NCI-H187 treated with DMSO at 0.1 percent for 48 hours (cell line): ENCODE data around the gene BCL2L13.
A peak's percentile ranks its signal among the peaks of the same experiment; 100 is the strongest.

Experiments
- DNase-seq: peaks from one replicate; lab custom pipeline; 2025; lab: John Stamatoyannopoulos, UW

BCL2L13 gene, protein sequence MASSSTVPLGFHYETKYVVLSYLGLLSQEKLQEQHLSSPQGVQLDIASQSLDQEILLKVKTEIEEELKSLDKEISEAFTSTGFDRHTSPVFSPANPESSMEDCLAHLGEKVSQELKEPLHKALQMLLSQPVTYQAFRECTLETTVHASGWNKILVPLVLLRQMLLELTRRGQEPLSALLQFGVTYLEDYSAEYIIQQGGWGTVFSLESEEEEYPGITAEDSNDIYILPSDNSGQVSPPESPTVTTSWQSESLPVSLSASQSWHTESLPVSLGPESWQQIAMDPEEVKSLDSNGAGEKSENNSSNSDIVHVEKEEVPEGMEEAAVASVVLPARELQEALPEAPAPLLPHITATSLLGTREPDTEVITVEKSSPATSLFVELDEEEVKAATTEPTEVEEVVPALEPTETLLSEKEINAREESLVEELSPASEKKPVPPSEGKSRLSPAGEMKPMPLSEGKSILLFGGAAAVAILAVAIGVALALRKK

DNA sequence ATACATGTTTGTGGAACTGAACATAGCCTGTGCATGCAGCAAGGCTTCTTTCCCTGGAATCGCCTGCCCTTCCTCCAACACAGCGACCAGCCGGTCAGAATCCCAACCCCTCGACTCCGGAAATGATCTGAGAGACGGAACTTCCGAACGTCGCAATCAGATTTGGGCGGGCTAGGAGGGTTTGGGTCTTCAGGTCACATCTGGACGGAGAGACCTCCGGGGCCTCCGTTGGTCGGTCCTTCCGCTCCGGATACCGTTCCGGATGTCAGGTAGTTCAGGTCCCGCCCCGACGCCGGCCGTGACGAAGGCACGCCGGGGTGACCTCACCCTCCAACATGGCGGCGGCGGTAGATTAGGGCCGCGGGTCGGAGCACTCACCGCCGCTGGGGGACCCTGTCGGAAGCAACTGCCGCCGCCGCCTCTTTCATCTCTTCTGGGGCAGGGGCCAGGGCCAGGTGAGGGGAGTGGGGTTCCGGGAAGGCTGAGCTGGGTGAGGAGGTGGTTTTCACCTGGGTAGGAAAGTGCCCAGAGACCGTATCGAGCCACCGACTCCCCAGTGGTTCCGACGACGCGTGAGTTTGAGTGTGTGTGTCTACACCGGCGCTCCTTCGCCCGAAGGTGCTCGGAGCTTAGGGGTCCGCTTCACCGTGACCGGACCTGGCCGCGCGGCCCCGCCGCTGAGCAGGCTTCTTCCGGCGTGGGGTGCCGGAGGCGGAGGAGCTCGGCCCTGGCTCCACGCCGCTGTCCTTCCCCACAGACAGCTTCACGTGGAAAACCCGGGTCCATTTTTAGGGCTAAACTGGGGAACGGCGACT, at the start of gene BCL2L13:
Gene BCL2L13 (plus strand): TSS at position 326 of the 815 bp plus-strand sequence. CDS start 16,955 bp downstream, outside the sequence.
- no peak for DNase-seq

DNA sequence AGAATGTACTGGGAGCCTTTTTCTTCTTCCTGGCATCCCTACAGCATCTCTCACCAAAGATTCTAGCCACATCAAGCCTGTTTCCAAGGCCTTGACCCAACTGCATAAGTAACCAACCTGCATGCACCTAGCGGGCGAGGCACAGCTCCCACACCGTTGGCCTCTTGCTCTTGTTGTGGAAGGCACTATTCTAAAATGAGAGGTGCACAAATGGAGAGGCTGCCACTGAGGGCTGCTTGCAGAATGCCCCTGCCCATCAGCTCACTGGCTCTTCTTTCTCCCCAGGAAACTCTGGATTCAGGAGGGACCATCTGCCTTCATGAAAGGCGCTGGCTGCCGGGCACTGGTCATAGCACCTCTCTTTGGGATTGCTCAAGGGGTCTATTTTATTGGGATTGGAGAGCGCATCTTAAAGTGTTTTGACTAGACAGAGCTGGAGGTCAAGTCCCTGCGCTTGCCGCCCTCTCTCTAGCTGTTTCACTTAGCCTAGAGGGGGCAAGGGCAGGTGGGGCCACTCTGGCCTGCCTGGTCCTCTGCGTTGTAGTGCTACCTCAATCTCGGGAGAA, 48.7 kb upstream of the BCL2L13 start:
- no peak for DNase-seq

DNA sequence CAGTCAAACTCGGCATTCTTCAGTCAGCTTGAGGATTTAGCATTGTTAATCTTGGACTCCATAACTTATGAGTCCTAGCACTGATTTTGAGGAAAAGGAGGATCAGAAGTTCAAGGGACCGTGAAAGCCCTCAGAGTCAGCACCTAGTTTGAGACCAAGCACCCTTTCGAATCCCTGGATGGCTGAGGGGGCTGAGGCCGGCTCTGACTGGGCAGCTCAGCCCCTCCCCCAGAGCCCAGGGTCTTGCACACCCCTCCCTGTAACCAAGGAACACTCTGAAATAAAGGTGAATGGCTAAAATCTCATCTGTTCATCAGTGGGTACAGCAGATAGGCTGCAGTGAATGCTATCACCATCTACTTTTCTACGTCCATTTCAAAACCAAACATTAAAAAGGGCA, 48.0 kb upstream of the BCL2L13 start:
- no peak for DNase-seq

DNA sequence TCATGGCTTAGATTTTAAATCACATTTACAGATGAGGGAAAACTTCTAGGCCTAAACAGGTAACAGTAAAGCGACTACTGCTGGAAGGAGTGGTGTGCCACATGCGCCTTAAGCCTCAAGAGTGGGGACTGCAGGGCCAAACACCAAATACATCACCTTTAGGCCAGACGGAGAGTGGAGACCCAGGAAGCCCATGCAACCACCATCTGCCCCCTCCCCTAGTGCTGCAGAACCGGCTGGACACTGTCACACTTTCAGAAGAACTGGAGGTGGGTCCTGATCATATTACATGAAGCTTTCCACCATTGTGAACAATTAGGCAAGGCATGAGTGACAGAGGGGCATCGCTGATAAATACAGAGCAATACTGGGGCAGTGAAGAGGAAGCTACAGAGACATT, 46.4 kb upstream of the BCL2L13 start:
- no peak for DNase-seq

DNA sequence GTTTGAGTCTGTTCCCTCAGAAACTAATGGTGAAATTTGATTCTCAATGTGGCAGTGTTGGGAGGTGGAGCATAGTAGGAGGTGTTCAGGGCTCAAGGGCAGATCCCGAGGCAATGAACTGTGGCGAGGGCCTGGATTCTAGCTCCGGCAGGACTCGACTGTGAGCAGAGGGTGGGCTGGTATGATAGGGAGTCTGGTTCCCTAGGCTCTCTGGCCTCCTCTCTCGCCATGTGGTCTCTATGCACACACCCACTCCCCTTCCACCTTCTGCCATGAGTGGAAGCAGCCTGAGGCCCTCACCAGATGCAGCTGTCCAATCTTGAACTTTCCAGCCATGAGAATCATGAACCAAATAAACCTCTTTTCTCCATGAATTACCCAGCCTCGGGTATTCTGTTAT, 42.3 kb upstream of the BCL2L13 start:
- no peak for DNase-seq

DNA sequence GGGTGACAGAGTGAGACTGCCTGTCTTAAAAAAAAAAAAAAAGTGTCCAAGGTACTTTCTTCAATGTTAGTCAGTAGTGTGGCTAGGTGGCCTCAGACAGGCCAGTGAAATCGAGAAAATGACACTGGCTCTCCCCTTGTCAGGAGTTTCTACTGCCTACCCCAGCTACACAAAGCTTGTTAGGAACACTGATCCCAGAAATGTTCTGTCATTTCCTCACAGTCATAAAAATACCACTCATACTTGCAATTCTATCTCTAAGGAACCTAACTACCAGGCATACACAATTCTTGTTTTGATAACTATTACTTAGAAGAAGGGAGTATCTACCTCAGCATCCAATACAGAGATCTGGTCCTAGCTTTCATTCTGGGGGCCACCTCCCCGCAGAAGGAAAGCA, 41.3 kb upstream of the BCL2L13 start:
- no peak for DNase-seq

DNA sequence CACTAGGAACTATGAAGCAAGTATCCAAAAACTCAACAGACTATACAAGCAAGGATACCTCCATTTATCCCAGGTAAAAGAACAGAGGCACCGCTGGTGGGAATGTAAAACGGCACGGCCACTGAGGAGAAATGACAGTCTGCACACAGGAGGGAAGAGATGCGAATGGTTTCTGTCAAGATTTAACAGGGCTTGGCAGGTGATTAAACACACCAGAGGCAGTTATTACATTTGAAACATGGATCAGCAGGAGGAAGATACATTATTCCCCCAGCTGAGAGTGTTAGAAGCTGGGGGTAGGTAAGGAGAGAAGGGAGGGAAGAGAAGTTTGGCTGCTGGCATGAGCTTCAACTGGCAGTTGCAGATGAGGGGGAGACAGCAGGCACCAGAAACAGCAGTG, 40.2 kb upstream of the BCL2L13 start:
- no peak for DNase-seq

DNA sequence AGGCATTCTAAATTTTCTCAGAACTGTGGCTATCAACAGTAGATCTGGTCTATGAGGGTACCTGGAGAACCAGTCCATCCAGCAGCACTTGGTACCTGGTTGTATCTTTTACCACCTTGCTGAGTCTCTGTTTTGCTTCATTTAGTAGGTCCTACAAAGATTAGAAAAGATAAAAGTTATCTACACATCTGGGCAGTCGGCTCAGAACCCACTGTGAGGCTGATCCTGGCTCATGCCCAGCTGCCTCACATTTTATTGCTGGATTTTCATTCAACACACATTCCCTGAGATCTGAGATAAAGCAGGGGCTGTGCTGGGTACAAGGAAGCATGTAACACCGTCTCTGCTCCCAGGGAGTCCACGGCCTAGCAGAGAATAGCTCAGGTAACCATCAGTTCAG, 37.5 kb upstream of the BCL2L13 start:
- DNase-seq = no peak

DNA sequence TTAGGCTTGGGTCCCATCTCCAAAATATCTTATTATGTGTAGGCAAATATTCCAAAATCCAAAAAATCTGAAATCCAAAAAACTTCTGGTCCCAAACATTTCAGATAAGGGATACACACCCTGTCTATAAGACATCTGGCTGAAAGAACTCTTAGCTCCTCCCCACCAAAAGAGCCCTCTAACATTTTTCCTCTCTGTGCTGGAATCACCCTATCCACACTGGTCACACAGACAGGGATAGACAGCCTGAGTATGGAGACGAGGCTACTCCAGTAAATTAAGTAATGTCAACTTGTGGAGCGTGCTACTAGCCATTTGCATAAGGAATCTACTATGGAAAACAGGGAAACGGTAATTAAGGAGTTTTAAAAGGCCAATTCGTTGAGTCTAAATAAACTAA, 34.9 kb upstream of the BCL2L13 start:
- DNase-seq = no peak

DNA sequence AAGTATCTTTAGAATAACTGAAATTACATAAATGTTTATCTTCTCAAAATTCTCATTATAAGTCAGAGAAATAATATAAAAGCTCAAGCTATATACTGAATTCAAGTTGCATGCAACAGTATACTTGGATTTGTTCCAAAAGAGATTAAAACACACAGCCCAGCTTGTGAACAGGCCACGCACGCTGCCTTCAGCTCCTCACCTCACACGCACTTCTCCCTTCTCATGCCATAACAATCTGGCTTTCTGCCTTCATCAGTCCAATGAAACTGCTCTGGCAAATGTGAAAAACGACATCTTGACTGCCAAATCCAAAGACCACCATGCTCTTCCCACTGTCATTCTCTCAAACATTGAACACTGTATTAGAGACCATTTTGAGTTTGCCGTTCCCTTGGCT, 32.1 kb upstream of the BCL2L13 start:
- DNase-seq = no peak

DNA sequence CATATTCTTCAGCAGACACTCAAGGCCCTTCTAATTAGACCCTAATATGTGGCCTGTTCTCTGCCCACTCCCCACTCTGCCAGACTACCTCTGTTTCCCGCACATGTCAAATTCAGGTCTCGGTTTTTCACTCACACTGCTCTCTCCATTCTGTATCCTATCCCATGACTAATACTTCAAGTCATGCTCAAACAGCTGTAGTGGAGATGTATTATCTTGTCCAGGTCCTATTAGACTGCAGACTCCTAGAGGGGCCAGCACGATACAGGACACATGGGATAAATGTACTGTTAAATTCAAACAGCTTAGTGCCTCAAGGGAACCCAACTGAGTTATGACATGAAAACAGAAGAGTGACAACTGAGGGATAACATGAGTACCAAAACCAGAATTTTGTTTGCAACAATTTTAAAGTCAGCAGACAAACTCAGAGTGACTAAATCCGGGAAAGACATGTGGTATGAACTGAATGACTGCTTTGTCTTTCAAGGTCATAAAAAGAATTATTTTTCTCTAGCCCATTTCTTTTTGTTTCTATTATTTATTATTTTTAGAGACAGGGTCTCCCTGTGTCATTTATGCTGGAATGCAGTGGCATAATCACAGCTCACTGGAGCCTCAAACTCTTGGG, 30.6 kb upstream of the BCL2L13 start:
- no peak for DNase-seq

DNA sequence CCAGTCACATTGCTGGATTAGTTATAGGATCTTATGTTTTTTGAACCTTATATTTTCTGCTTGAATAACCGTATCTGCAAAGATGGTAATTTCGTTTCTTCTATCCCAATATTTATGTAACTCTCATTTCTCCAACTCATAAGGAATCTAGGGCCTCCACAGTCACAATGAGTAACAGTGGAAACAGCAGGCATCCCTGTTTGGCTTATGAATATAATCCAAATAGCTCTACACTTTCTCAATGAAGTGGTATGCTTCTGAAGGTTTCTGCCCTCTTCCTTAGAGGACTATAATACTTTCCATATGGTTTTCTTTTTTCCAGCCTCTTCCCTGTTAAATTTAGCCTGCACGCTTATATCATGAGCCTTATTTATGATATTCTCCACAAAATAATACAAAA, 26.5 kb upstream of the BCL2L13 start:
- DNase-seq = no peak

DNA sequence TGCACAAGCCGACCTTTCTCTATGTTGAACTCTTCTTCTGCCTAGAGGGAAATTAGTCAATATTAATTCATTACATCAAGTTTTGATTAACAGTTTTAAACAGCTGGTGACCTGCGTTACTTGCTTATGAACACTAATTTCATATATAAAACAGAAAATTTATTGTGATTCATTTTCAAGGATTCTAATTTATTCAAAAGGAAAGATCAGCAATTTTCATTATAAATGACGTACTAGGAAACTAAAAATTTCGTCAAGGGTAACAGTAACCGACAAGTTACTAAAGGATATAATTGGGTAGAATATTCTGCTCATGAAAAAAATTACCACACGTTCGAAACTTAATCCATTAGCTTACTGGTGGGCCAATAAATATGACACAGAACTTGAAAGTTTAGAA, 25.3 kb upstream of the BCL2L13 start:
- DNase-seq = no peak

DNA sequence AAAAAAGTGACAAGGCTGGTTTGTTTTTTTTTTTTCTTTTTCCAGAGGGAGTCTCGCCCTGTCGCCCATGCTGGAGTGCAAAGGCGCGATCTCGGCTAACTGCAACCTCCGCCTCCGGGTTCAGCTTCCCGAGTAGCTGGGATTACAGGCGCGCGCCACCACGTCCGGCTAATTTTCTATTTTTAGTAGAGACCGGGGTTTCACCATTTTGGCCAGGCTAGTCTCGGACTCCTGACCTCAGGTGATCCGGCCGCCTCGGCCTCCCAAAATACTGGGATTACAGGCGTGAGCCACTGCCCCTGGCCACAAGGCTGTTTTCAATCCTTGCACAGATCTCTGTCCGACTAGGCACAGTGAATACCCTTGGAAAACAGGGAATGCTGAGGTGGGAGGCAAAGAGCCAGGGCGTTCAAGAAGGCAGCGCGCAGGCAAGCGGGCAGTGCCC, 10.6 kb upstream of the BCL2L13 start:
- no peak for DNase-seq

DNA sequence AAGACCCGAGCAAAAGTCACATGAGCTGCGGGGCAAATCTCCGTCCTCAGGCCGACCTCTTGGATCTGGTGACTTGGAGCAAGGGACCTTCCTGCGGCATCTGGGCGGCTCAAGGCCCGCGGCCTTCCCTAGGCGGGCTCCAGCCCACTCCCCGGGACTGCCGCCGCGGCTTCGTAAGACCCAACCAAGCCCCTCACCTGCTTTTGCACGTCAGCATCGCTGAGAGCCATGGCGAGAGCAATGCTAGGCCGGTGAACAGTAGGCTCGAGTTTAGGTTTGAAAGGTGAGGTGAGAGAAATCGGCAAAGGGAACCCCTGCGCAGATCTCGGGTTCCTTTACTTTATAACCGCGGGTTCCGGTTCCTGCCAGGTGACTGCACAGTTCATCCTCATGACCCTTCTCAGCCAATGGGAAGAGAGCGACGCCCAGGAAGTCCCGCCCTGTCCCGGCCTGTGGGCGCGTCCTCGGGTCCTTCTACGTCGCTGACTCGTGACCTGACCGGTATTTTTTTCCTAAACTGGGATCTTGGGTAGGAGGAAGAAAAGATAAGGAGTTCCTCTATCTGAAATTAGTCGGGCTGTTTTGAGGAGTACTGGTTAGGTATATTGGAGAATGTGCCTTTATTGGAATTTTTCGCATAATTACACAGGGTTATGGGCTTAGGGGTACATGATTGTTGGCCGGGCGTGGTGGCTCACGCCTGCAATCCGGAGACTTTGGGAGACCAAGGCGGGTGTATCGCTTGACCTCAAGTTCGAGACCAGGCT, 10.0 kb upstream of the BCL2L13 start, which contains the start of gene ATP6V1E1:
Gene ATP6V1E1 (minus strand): TSS at position 344 of the 767 bp plus-strand sequence. CDS start 114 bp downstream, at position 230.
- DNase-seq = peak; percentile 39

DNA sequence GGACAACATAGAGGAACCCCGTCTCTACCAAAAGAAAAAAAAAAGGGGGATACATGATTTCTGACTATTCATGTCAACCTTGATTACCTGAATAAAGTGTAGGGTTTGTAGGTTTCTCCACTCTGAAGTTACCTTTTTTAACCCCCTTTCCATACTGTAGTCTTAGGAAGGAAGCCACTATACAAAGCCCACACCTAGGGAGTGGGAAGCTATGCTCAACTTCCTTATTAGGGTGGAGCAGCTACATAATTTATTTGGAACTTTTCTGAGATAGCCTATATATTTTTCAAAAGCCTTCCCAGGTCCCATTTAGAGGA, 9.4 kb upstream of the BCL2L13 start:
- DNase-seq = no peak

DNA sequence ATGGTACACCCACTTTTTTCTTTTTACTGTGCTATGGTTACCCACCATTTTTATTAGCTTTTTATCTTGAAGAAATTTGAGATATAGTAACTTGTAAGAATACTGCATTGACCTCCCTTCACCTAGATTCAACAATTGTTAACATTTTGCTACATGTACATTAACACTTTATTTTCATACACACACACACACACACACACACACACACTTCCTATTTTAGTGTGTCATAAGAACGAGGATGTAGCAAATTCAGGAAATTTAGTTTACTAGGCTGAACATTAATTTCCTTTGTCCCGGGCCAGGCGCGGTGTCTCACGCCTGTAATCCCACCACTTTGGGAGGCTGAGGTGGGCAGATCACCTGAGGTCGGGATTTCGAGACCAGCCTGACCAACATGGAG, 8.9 kb upstream of the BCL2L13 start:
- no peak for DNase-seq

DNA sequence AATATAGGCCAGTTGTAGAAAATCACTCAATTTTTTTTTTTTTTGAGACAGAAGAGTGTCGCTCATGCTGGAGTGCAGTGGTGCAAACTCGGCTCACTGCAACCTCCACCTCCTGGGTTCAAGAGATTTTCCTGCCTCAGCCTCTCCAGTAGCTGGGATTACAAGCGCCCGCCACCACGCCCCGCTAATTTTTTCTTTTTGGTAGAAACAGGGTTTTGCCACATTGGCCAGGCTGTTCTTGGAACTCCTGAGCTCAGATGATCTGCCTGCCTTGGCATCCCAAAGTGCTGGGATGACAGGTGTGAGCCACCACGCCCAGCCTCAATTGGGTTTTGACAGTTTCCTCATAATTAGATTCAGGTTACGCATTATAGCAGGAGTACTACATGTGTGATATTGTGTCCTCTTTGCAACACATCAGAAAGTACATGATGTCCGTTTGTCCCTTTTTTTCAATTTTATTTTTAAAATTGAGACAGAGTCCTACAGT, 7.4 kb upstream of the BCL2L13 start:
- DNase-seq = no peak

DNA sequence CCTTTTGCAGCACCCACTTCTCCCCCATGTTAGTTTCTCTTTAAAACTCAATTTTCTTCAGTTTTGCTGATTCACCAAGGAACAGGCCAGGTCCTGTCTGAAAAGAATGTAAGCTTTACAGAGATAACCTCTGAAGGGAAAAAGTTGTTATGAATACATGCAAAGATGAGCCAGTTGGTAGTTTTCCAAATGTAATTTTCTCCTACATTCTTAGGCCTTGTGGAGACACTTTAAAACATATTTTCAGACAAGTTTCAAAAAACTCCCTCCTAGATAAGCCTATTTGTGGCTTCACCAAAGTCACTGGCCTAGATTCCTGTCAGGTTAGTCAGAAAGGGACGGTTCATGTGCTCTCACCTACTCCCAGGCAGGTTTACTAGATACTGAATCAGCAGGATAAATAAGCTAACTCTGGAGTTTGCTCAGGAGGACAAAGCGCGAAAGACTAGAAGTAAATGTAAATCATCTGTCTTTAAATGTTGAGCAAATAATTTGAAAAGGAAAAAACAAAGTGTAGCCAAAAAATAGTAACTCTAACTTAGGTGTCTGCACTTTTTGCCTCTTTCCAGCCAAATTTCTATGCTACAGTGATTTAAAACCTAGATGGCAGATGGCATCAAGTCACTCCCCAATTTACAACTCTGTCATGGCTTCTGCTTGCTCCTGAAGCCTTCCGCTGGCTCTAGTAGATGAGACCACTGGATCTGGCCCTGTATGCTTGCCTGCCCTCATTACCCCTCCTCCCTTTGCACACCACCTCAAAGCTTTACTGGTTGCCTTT, 5.2 kb upstream of the BCL2L13 start:
- no peak for DNase-seq

DNA sequence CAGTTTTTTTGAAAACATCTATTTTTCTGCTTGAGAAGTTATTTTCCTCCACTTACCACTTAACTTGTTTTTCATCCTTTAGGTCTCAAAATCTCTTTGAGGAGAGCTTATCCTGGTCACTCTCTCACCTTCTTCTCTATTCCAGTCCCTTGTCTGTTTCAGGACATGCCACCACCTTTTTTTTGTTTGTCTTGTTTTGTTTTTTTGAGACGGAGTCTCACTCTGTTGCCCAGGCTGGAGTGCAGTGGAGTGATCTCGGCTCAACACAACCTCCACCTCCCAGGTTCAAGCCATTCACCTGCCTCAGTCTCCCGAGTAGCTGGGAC, 4.6 kb upstream of the BCL2L13 start:
- DNase-seq = no peak

DNA sequence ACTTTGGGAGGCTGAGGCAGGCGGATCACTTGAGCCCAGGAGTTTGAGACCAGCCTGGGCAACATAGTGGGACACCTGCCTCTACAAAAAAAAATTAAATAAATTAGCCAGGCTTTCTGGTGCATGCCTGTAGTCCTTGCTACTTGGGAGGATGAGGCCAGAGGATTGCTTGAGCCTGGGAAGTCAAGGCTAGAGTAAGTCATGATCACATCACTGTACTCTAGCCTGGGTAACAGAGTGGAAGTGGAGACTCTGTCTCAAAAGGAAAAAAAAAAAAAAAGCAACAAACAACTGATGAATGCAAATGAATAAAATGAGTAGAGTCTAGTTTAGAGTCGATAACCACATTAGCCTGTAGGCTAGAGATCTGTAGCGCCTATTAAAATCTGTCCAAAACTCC, 3.9 kb upstream of the BCL2L13 start:
- DNase-seq = no peak
